Measurements from ENCODE around the gene UBE2J2. TPM values are rescaled to one million over a fixed set of nuclear protein-coding genes. Genes with fewer than 3 reads are reported as not detected.

Gene UBE2J2
- total RNA-seq, 1 donor from 2014 or later: 33.8 TPM

- no peak for DNase-seq
These were observed 46.9 kb downstream of the UBE2J2 start for GRCh38 chr1:1226566-1227362.

GRCh38 chr1:1225913-1226312 lies 47.7 kb downstream of the UBE2J2 start:
- DNase-seq: no peak

GRCh38 chr1:1225238-1225845 lies 48.3 kb downstream of the UBE2J2 start:
- no peak for DNase-seq

- no peak for DNase-seq
These were observed 49.8 kb downstream of the UBE2J2 start for GRCh38 chr1:1223891-1224290.

- DNase-seq: no peak
These were observed 50.3 kb downstream of the UBE2J2 start for GRCh38 chr1:1223321-1223720.

- DNase-seq: no peak
These were observed 51.0 kb downstream of the UBE2J2 start for GRCh38 chr1:1222575-1223225.

GRCh38 chr1:1221887-1222574 lies 51.6 kb downstream of the UBE2J2 start:
- DNase-seq: no peak

GRCh38 chr1:1220197-1220596 lies 53.5 kb downstream of the UBE2J2 start:
- DNase-seq: no peak

GRCh38 chr1:1219341-1219740 lies 54.3 kb downstream of the UBE2J2 start:
- DNase-seq: no peak

- no peak for DNase-seq
These were observed 55.0 kb downstream of the UBE2J2 start for GRCh38 chr1:1218524-1219200.

- DNase-seq: no peak
These were observed 55.8 kb downstream of the UBE2J2 start for GRCh38 chr1:1217621-1218523.

- no peak for DNase-seq
These were observed 56.7 kb downstream of the UBE2J2 start for GRCh38 chr1:1216770-1217620.

- no peak for DNase-seq
These were observed 57.6 kb downstream of the UBE2J2 start for GRCh38 chr1:1215881-1216605.

- DNase-seq: no peak
These were observed 58.5 kb downstream of the UBE2J2 start for GRCh38 chr1:1215080-1215676.

- no peak for DNase-seq
These were observed 60.0 kb downstream of the UBE2J2 start, which contains the start of gene TNFRSF4 for GRCh38 chr1:1213345-1214265. Gene TNFRSF4 (minus strand): TSS chr1:1214153. CDS start chr1:1214127, 26 bp downstream.

GRCh38 chr1:1212780-1213344 lies 60.8 kb downstream of the UBE2J2 start:
- DNase-seq: no peak
